HEK293 (cell line): ENCODE data around the gene CYBA.
A peak's percentile ranks its signal among the peaks of the same experiment; 100 is the strongest.

ENCODE experiments used
- IKZF3 ChIP-seq: fragments of 450-650 bp; IDR thresholded peaks from 2 replicates; pipeline ENCODE4 v1.5.0; 2018; ENCODE audit warnings: missing biosample characterization, mild to moderate bottlenecking, missing genetic modification characterization, moderate library complexity
- SCRT1 ChIP-seq: fragments of 450-650 bp; formaldehyde crosslinking; IDR thresholded peaks from 2 replicates; pipeline ENCODE4 v1.5.1; 2016; ENCODE audit warnings: missing biosample characterization, missing genetic modification characterization, borderline replicate concordance
- ZBTB7A ChIP-seq: fragments of 450-650 bp; formaldehyde crosslinking; IDR thresholded peaks from 2 replicates; pipeline ENCODE4 v1.5.1; 2016; ENCODE audit warnings: low read depth, missing biosample characterization, missing genetic modification characterization
- ZFP41 ChIP-seq: fragments of 450-650 bp; formaldehyde crosslinking; IDR thresholded peaks from 2 replicates; pipeline ENCODE4 v1.5.1; 2016; ENCODE audit warnings: missing biosample characterization, missing genetic modification characterization, borderline replicate concordance
- ZIC2 ChIP-seq: fragments of 450-650 bp; formaldehyde crosslinking; IDR thresholded peaks from 2 replicates; pipeline ENCODE4 v1.5.1; 2016; ENCODE audit warnings: missing biosample characterization, missing genetic modification characterization
- ZNF10 ChIP-seq: fragments of 450-650 bp; formaldehyde crosslinking; IDR thresholded peaks from 2 replicates; pipeline ENCODE4 v1.5.1; 2017; ENCODE audit warnings: missing biosample characterization, missing genetic modification characterization
- ZNF174 ChIP-seq: fragments of 450-650 bp; formaldehyde crosslinking; IDR thresholded peaks from 2 replicates; pipeline ENCODE4 v1.5.0; 2017; ENCODE audit warnings: missing biosample characterization, mild to moderate bottlenecking, missing genetic modification characterization
- ZNF214 ChIP-seq: fragments of 450-650 bp; formaldehyde crosslinking; IDR thresholded peaks from 2 replicates; pipeline ENCODE4 v1.5.1; 2017; ENCODE audit warnings: missing biosample characterization, mild to moderate bottlenecking, missing genetic modification characterization, borderline replicate concordance
- ZNF280C ChIP-seq: fragments of 450-650 bp; formaldehyde crosslinking; IDR thresholded peaks from 2 replicates; pipeline ENCODE4 v1.5.1; 2016; ENCODE audit warnings: missing biosample characterization, missing genetic modification characterization
- ZNF398 ChIP-seq: fragments of 450-650 bp; formaldehyde crosslinking; IDR thresholded peaks from 2 replicates; pipeline ENCODE4 v1.5.1; 2017; ENCODE audit warnings: missing biosample characterization, missing genetic modification characterization
- ZNF488 ChIP-seq: fragments of 450-650 bp; formaldehyde crosslinking; IDR thresholded peaks from 2 replicates; pipeline ENCODE4 v1.5.1; 2016; ENCODE audit warnings: missing biosample characterization, missing genetic modification characterization
- ZNF549 ChIP-seq: fragments of 450-650 bp; IDR thresholded peaks from 2 replicates; pipeline ENCODE4 v1.5.1; 2018; ENCODE audit warnings: missing biosample characterization, missing genetic modification characterization, mild to moderate bottlenecking, inconsistent platforms, moderate library complexity
- ZNF558 ChIP-seq: fragments of 450-650 bp; formaldehyde crosslinking; IDR thresholded peaks from 2 replicates; pipeline ENCODE4 v1.5.1; 2016; ENCODE audit warnings: missing biosample characterization, missing genetic modification characterization
- ZNF677 ChIP-seq: fragments of 450-650 bp; IDR thresholded peaks from 2 replicates; pipeline ENCODE4 v1.5.0; 2018; ENCODE audit warnings: missing biosample characterization, mild to moderate bottlenecking, missing genetic modification characterization, moderate library complexity
- ZNF707 ChIP-seq: fragments of 450-650 bp; formaldehyde crosslinking; IDR thresholded peaks from 2 replicates; pipeline ENCODE4 v1.5.1; 2016; ENCODE audit warnings: missing biosample characterization, missing genetic modification characterization
- ZNF776 ChIP-seq: fragments of 450-650 bp; formaldehyde crosslinking; IDR thresholded peaks from 2 replicates; pipeline ENCODE4 v1.5.0; 2017; ENCODE audit warnings: missing biosample characterization, missing genetic modification characterization, borderline replicate concordance
- TF ChIP-seq, protein P1 (sequence below): fragments of 450-650 bp; formaldehyde crosslinking; IDR thresholded peaks from 2 replicates; pipeline ENCODE4 v1.5.1; 2016; ENCODE audit warnings: missing biosample characterization, missing genetic modification characterization
- TF ChIP-seq, protein P2 (sequence below): fragments of 450-650 bp; formaldehyde crosslinking; IDR thresholded peaks from 2 replicates; pipeline ENCODE4 v1.5.1; 2016; ENCODE audit warnings: missing biosample characterization, missing genetic modification characterization
- TF ChIP-seq, protein P3 (sequence below): fragments of 450-650 bp; formaldehyde crosslinking; IDR thresholded peaks from 2 replicates; pipeline ENCODE4 v1.5.1; 2016; ENCODE audit warnings: missing biosample characterization, missing genetic modification characterization, borderline replicate concordance
- TF ChIP-seq, protein P4 (sequence below): fragments of 450-650 bp; formaldehyde crosslinking; IDR thresholded peaks from 2 replicates; pipeline ENCODE4 v1.5.1; 2016; ENCODE audit warnings: missing biosample characterization, missing genetic modification characterization

Gene CYBA

GRCh38 chr16:88662843-88663606 lies 12.2 kb upstream of the CYBA start, which contains the start of gene MVD (continued):
- TF ChIP-seq ZNF398 (no peak), ZNF488 (tag by site-specific recombination) (no peak), SCRT1 (tag by site-specific recombination) (no peak), ZNF174 (tag by site-specific recombination) (no peak), ZNF776 (tag by site-specific recombination) (no peak), ZBTB7A (tag by site-specific recombination) (peak; percentile 72; the same call in 1 of the 2 replicates), ZNF10 (tag by site-specific recombination) (peak; percentile 60; the same call in 1 of the 2 replicates), ZFP41 (tag by site-specific recombination) (no peak), ZNF558 (tag by site-specific recombination) (no peak), ZIC2 (peak; percentile 82), ZNF677 (no peak), ZNF214 (no peak), ZNF707 (no peak), ZNF280C (tag by site-specific recombination) (no peak), IKZF3 (tag by site-specific recombination) (no peak), ZNF549 (tag by site-specific recombination) (no peak)
- TF ChIP-seq, protein P1, sequence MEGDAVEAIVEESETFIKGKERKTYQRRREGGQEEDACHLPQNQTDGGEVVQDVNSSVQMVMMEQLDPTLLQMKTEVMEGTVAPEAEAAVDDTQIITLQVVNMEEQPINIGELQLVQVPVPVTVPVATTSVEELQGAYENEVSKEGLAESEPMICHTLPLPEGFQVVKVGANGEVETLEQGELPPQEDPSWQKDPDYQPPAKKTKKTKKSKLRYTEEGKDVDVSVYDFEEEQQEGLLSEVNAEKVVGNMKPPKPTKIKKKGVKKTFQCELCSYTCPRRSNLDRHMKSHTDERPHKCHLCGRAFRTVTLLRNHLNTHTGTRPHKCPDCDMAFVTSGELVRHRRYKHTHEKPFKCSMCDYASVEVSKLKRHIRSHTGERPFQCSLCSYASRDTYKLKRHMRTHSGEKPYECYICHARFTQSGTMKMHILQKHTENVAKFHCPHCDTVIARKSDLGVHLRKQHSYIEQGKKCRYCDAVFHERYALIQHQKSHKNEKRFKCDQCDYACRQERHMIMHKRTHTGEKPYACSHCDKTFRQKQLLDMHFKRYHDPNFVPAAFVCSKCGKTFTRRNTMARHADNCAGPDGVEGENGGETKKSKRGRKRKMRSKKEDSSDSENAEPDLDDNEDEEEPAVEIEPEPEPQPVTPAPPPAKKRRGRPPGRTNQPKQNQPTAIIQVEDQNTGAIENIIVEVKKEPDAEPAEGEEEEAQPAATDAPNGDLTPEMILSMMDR (tag by site-specific recombination), result peak; percentile 95
- TF ChIP-seq, protein P2, sequence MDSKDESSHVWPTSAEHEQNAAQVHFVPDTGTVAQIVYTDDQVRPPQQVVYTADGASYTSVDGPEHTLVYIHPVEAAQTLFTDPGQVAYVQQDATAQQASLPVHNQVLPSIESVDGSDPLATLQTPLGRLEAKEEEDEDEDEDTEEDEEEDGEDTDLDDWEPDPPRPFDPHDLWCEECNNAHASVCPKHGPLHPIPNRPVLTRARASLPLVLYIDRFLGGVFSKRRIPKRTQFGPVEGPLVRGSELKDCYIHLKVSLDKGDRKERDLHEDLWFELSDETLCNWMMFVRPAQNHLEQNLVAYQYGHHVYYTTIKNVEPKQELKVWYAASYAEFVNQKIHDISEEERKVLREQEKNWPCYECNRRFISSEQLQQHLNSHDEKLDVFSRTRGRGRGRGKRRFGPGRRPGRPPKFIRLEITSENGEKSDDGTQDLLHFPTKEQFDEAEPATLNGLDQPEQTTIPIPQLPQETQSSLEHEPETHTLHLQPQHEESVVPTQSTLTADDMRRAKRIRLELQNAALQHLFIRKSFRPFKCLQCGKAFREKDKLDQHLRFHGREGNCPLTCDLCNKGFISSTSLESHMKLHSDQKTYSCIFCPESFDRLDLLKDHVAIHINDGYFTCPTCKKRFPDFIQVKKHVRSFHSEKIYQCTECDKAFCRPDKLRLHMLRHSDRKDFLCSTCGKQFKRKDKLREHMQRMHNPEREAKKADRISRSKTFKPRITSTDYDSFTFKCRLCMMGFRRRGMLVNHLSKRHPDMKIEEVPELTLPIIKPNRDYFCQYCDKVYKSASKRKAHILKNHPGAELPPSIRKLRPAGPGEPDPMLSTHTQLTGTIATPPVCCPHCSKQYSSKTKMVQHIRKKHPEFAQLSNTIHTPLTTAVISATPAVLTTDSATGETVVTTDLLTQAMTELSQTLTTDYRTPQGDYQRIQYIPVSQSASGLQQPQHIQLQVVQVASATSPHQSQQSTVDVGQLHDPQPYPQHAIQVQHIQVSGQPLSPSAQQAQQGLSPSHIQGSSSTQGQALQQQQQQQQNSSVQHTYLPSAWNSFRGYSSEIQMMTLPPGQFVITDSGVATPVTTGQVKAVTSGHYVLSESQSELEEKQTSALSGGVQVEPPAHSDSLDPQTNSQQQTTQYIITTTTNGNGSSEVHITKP (tag by site-specific recombination), result peak; percentile 24; the same call in 1 of the 2 replicates
- TF ChIP-seq, protein P3, sequence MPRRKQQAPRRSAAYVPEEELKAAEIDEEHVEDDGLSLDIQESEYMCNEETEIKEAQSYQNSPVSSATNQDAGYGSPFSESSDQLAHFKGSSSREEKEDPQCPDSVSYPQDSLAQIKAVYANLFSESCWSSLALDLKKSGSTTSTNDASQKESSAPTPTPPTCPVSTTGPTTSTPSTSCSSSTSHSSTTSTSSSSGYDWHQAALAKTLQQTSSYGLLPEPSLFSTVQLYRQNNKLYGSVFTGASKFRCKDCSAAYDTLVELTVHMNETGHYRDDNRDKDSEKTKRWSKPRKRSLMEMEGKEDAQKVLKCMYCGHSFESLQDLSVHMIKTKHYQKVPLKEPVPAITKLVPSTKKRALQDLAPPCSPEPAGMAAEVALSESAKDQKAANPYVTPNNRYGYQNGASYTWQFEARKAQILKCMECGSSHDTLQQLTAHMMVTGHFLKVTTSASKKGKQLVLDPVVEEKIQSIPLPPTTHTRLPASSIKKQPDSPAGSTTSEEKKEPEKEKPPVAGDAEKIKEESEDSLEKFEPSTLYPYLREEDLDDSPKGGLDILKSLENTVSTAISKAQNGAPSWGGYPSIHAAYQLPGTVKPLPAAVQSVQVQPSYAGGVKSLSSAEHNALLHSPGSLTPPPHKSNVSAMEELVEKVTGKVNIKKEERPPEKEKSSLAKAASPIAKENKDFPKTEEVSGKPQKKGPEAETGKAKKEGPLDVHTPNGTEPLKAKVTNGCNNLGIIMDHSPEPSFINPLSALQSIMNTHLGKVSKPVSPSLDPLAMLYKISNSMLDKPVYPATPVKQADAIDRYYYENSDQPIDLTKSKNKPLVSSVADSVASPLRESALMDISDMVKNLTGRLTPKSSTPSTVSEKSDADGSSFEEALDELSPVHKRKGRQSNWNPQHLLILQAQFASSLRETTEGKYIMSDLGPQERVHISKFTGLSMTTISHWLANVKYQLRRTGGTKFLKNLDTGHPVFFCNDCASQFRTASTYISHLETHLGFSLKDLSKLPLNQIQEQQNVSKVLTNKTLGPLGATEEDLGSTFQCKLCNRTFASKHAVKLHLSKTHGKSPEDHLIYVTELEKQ (tag by site-specific recombination), result no peak
- TF ChIP-seq, protein P4, sequence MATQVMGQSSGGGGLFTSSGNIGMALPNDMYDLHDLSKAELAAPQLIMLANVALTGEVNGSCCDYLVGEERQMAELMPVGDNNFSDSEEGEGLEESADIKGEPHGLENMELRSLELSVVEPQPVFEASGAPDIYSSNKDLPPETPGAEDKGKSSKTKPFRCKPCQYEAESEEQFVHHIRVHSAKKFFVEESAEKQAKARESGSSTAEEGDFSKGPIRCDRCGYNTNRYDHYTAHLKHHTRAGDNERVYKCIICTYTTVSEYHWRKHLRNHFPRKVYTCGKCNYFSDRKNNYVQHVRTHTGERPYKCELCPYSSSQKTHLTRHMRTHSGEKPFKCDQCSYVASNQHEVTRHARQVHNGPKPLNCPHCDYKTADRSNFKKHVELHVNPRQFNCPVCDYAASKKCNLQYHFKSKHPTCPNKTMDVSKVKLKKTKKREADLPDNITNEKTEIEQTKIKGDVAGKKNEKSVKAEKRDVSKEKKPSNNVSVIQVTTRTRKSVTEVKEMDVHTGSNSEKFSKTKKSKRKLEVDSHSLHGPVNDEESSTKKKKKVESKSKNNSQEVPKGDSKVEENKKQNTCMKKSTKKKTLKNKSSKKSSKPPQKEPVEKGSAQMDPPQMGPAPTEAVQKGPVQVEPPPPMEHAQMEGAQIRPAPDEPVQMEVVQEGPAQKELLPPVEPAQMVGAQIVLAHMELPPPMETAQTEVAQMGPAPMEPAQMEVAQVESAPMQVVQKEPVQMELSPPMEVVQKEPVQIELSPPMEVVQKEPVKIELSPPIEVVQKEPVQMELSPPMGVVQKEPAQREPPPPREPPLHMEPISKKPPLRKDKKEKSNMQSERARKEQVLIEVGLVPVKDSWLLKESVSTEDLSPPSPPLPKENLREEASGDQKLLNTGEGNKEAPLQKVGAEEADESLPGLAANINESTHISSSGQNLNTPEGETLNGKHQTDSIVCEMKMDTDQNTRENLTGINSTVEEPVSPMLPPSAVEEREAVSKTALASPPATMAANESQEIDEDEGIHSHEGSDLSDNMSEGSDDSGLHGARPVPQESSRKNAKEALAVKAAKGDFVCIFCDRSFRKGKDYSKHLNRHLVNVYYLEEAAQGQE (tag by site-specific recombination), result no peak
